Measurements from ENCODE around the gene KRTAP17-1.

The KRTAP17-1 gene

GRCh38 chr17:41334385-41335305, 19.1 kb upstream of the KRTAP17-1 start:
- in situ Hi-C loops (cut with MboI; ENCODE audit: low pct_unique_long_range_greater_than_20kb, low sequenced_read_pairs) = no loop called here
- no peak for DNase-seq

GRCh38 chr17:41333836-41334235, 18.3 kb upstream of the KRTAP17-1 start:
- in situ Hi-C loops (cut with MboI; ENCODE audit: low pct_unique_long_range_greater_than_20kb, low sequenced_read_pairs) = no loop called here
- DNase-seq = no peak

GRCh38 chr17:41333098-41333497, 17.6 kb upstream of the KRTAP17-1 start:
- in situ Hi-C loops (cut with MboI; ENCODE audit: low pct_unique_long_range_greater_than_20kb, low sequenced_read_pairs) = no loop called here
- no peak for DNase-seq

- DNase-seq = no peak
- in situ Hi-C loops (cut with MboI; ENCODE audit: low pct_unique_long_range_greater_than_20kb, low sequenced_read_pairs) = no loop called here
These were observed 16.7 kb upstream of the KRTAP17-1 start for GRCh38 chr17:41332239-41332638.

- no peak for DNase-seq
- in situ Hi-C loops (cut with MboI; ENCODE audit: low pct_unique_long_range_greater_than_20kb, low sequenced_read_pairs) = no loop called here
These were observed 16.1 kb upstream of the KRTAP17-1 start for GRCh38 chr17:41331606-41332005.

GRCh38 chr17:41329279-41329948, 13.9 kb upstream of the KRTAP17-1 start:
- in situ Hi-C loops (cut with MboI; ENCODE audit: low pct_unique_long_range_greater_than_20kb, low sequenced_read_pairs) = no loop called here
- DNase-seq = peak; percentile 30

- DNase-seq = no peak
- in situ Hi-C loops (cut with MboI; ENCODE audit: low pct_unique_long_range_greater_than_20kb, low sequenced_read_pairs) = no loop called here
These were observed 12.7 kb upstream of the KRTAP17-1 start for GRCh38 chr17:41328207-41328606.

GRCh38 chr17:41327411-41328120, 12.1 kb upstream of the KRTAP17-1 start:
- in situ Hi-C loops (cut with MboI; ENCODE audit: low pct_unique_long_range_greater_than_20kb, low sequenced_read_pairs) = no loop called here
- DNase-seq = no peak

- no peak for DNase-seq
- in situ Hi-C loops (cut with MboI; ENCODE audit: low pct_unique_long_range_greater_than_20kb, low sequenced_read_pairs) = no loop called here
These were observed 10.9 kb upstream of the KRTAP17-1 start for GRCh38 chr17:41326173-41327145.

GRCh38 chr17:41325611-41326010, 10.1 kb upstream of the KRTAP17-1 start:
- no peak for DNase-seq
- in situ Hi-C loops (cut with MboI; ENCODE audit: low pct_unique_long_range_greater_than_20kb, low sequenced_read_pairs) = no loop called here

GRCh38 chr17:41325126-41325525, 9.6 kb upstream of the KRTAP17-1 start:
- no peak for DNase-seq
- in situ Hi-C loops (cut with MboI; ENCODE audit: low pct_unique_long_range_greater_than_20kb, low sequenced_read_pairs) = no loop called here

- in situ Hi-C loops (cut with MboI; ENCODE audit: low pct_unique_long_range_greater_than_20kb, low sequenced_read_pairs) = loop anchor here (25.0 kb wide), 1 partner anchor 412 kb away; no protein-coding TSS in a partner anchor
- no peak for DNase-seq
These were observed 8.9 kb upstream of the KRTAP17-1 start for GRCh38 chr17:41324180-41325075.

GRCh38 chr17:41322903-41323895, 7.7 kb upstream of the KRTAP17-1 start:
- DNase-seq = no peak

GRCh38 chr17:41322094-41322902, 6.8 kb upstream of the KRTAP17-1 start:
- in situ Hi-C loops (cut with MboI; ENCODE audit: low pct_unique_long_range_greater_than_20kb, low sequenced_read_pairs) = loop anchor here (25.0 kb wide), 1 partner anchor 410 kb away; no protein-coding TSS in a partner anchor
- DNase-seq = peak; percentile 51

More at GRCh38 chr17:41322903-41323895, 7.7 kb upstream of the KRTAP17-1 start:
- in situ Hi-C loops (cut with MboI; ENCODE audit: low pct_unique_long_range_greater_than_20kb, low sequenced_read_pairs) = loop anchor here (25.0 kb wide), 1 partner anchor 411 kb away; no protein-coding TSS in a partner anchor

GRCh38 chr17:41318231-41318630, 2.7 kb upstream of the KRTAP17-1 start:
- in situ Hi-C loops (cut with MboI; ENCODE audit: low pct_unique_long_range_greater_than_20kb, low sequenced_read_pairs) = loop anchor here (25.0 kb wide), 1 partner anchor 406 kb away; no protein-coding TSS in a partner anchor
- no peak for DNase-seq

Measured in KBM-7 (cell line).